ENCODE measurements around the gene TDP2.
"Not testable (repeated sequence)": the region's sequence is repeated elsewhere in the genome, so short reads cannot be mapped to it uniquely, and the experiment has no call there.

TDP2 gene

GRCh38 chr6:24643920-24644319, 22.8 kb downstream of the TDP2 start:
- no peak for DNase-seq

- no peak for DNase-seq
Measured at GRCh38 chr6:24642061-24642460, 24.6 kb downstream of the TDP2 start.

GRCh38 chr6:24640631-24641030, 26.1 kb downstream of the TDP2 start:
- not testable (repeated sequence) for DNase-seq

- DNase-seq: no peak
Measured at GRCh38 chr6:24640166-24640565, 26.5 kb downstream of the TDP2 start.

- DNase-seq: no peak
Measured at GRCh38 chr6:24636681-24637080, 30.0 kb downstream of the TDP2 start.

GRCh38 chr6:24632573-24632972, 34.1 kb downstream of the TDP2 start:
- no peak for DNase-seq

GRCh38 chr6:24631671-24632070, 35.0 kb downstream of the TDP2 start:
- no peak for DNase-seq

- DNase-seq: no peak
Measured at GRCh38 chr6:24630856-24631505, 35.7 kb downstream of the TDP2 start.

GRCh38 chr6:24621626-24622289, 44.9 kb downstream of the TDP2 start:
- no peak for DNase-seq

GRCh38 chr6:24620637-24621036, 46.1 kb downstream of the TDP2 start:
- DNase-seq: peak in 1 of 3 donors; percentile 4

GRCh38 chr6:24619661-24620060, 47.0 kb downstream of the TDP2 start:
- no peak for DNase-seq

- DNase-seq: no peak
Measured at GRCh38 chr6:24614648-24615047, 52.1 kb downstream of the TDP2 start.

GRCh38 chr6:24614043-24614420, 52.7 kb downstream of the TDP2 start:
- no peak for DNase-seq

- DNase-seq: no peak
Measured at GRCh38 chr6:24613361-24614042, 53.2 kb downstream of the TDP2 start.

- no peak for DNase-seq
Measured at GRCh38 chr6:24610672-24611071, 56.0 kb downstream of the TDP2 start.

GRCh38 chr6:24607310-24608105, 59.2 kb downstream of the TDP2 start:
- DNase-seq: no peak

GRCh38 chr6:24606200-24606930, 60.3 kb downstream of the TDP2 start:
- no peak for DNase-seq

- DNase-seq: peak in 1 of 3 donors; percentile 7
Measured at GRCh38 chr6:24603241-24603640, 63.5 kb downstream of the TDP2 start.

- DNase-seq: peak in 1 of 3 donors; percentile 8
Measured at GRCh38 chr6:24600903-24601302, 65.8 kb downstream of the TDP2 start.
